H9 (cell line): ENCODE results near the gene DDX11. TPM values are rescaled to one million over a fixed set of nuclear protein-coding genes. Genes with fewer than 3 reads are reported as not detected.
A peak's percentile ranks its signal among the peaks of the same experiment; 100 is the strongest.

Experiments used
- DNase-seq: peaks from one replicate; pipeline ENCODE4 v3.0.0-alpha.2; 2017
- H2AFZ ChIP-seq: one replicate; pipeline ENCODE4 v1.6.1; 2013; ENCODE audit warnings: mild to moderate bottlenecking, low read length, control low read depth, moderate library complexity
- H2AK5ac ChIP-seq: 2 replicates; pipeline ENCODE4 v1.6.1; 2013; ENCODE audit warnings: low read length, control low read depth, mixed read lengths; ENCODE audit not compliant: insufficient read length
- H2BK120ac ChIP-seq: one replicate; pipeline ENCODE4 v1.6.1; 2013; ENCODE audit warnings: low read depth, mild to moderate bottlenecking, low read length, control low read depth, inconsistent platforms; ENCODE audit not compliant: poor library complexity, severe bottlenecking
- H2BK12ac ChIP-seq: 2 replicates; pipeline ENCODE4 v1.6.1; 2013; ENCODE audit warnings: low read length, control low read depth, mixed read lengths, low read depth; ENCODE audit not compliant: insufficient read length
- H2BK15ac ChIP-seq: 2 replicates; pipeline ENCODE4 v1.6.1; 2013; ENCODE audit warnings: low read depth, low read length, control low read depth
- H2BK20ac ChIP-seq: one replicate; pipeline ENCODE4 v1.6.1; 2013; ENCODE audit warnings: low read depth, mild to moderate bottlenecking, low read length, control low read depth, inconsistent platforms; ENCODE audit not compliant: poor library complexity, severe bottlenecking
- H2BK5ac ChIP-seq: 2 replicates; pipeline ENCODE4 v1.6.1; 2013; ENCODE audit warnings: low read length, control low read depth, mixed read lengths; ENCODE audit not compliant: insufficient read length
- H3K14ac ChIP-seq: 2 replicates; pipeline ENCODE4 v1.6.1; 2013; ENCODE audit warnings: low read length, control low read depth; ENCODE audit not compliant: insufficient read depth
- H3K18ac ChIP-seq: 2 replicates; pipeline ENCODE4 v1.6.1; 2013; ENCODE audit warnings: low read depth, mild to moderate bottlenecking, mixed read lengths, low read length, control low read depth; ENCODE audit not compliant: insufficient read length
- H3K23ac ChIP-seq: 2 replicates; pipeline ENCODE4 v1.6.1; 2013; ENCODE audit warnings: low read length, control low read depth, mixed read lengths, low read depth; ENCODE audit not compliant: insufficient read length
- H3K23me2 ChIP-seq: 2 replicates; pipeline ENCODE4 v1.6.1; 2013; ENCODE audit warnings: low read depth, mild to moderate bottlenecking, mixed read lengths, low read length, control low read depth; ENCODE audit not compliant: insufficient read length, poor library complexity, severe bottlenecking
- H3K27ac ChIP-seq: 2 replicates; pipeline ENCODE4 v1.5.1; 2013; ENCODE audit warnings: low read length, control low read depth, mixed read lengths, low read depth; ENCODE audit not compliant: insufficient read length
- H3K27me3 ChIP-seq: 2 replicates; pipeline ENCODE4 v1.6.1; 2013; ENCODE audit warnings: low read length, control low read depth, inconsistent platforms; ENCODE audit not compliant: insufficient read depth
- H3K4ac ChIP-seq: 2 replicates; pipeline ENCODE4 v1.6.1; 2013; ENCODE audit warnings: low read depth, mild to moderate bottlenecking, control low read depth, inconsistent platforms, low read length, moderate library complexity
- H3K4me1 ChIP-seq: 2 replicates; pipeline ENCODE4 v1.6.1; 2013; ENCODE audit warnings: low read length, control low read depth, inconsistent platforms; ENCODE audit not compliant: insufficient read depth
- H3K4me2 ChIP-seq: 2 replicates; pipeline ENCODE4 v1.6.1; 2013; ENCODE audit warnings: low read length, control low read depth, mixed read lengths; ENCODE audit not compliant: insufficient read length, insufficient read depth
- H3K56ac ChIP-seq: 2 replicates; pipeline ENCODE4 v1.6.1; 2013; ENCODE audit warnings: low read depth, mild to moderate bottlenecking, mixed read lengths, low read length, control low read depth; ENCODE audit not compliant: insufficient read length
- H3K79me1 ChIP-seq: 2 replicates; pipeline ENCODE4 v1.6.1; 2013; ENCODE audit warnings: low read depth, mild to moderate bottlenecking, moderate library complexity, low read length, control low read depth, inconsistent platforms; ENCODE audit not compliant: insufficient read depth, poor library complexity, severe bottlenecking
- H3K79me2 ChIP-seq: 2 replicates; pipeline ENCODE4 v1.6.1; 2013; ENCODE audit warnings: low read length, control low read depth, inconsistent platforms; ENCODE audit not compliant: insufficient read depth
- H3K9ac ChIP-seq: 2 replicates; pipeline ENCODE4 v1.6.1; 2013; ENCODE audit warnings: low read length, control low read depth, mixed read lengths; ENCODE audit not compliant: insufficient read length; ENCODE audit errors: extremely low read depth
- H3K9me3 ChIP-seq: one replicate; pipeline ENCODE4 v1.6.1; 2013; ENCODE audit warnings: low read depth, low read length, inconsistent platforms; ENCODE audit not compliant: control insufficient read depth
- H3T11ph ChIP-seq: one replicate; pipeline ENCODE4 v1.6.1; 2013; ENCODE audit warnings: mild to moderate bottlenecking, low read length, control low read depth, inconsistent platforms
- H4K20me1 ChIP-seq: one replicate; pipeline ENCODE4 v1.6.1; 2013; ENCODE audit not compliant: control insufficient read depth, insufficient read length, insufficient read depth
- H4K5ac ChIP-seq: 2 replicates; pipeline ENCODE4 v1.6.1; 2013; ENCODE audit warnings: low read depth, mild to moderate bottlenecking, mixed read lengths, low read length, control low read depth; ENCODE audit not compliant: insufficient read length
- H4K8ac ChIP-seq: replicated peaks from 2 replicates; pipeline ENCODE4 v1.6.1; 2013; ENCODE audit warnings: low read length, control low read depth, mixed read lengths, low read depth; ENCODE audit not compliant: insufficient read length
- H4K91ac ChIP-seq: 2 replicates; pipeline ENCODE4 v1.6.1; 2013; ENCODE audit warnings: low read depth, mild to moderate bottlenecking, moderate library complexity, mixed read lengths, low read length, control low read depth; ENCODE audit not compliant: insufficient read length
- H3K27ac Mint-ChIP-seq, 3 experiments: 2 replicates in 2 of 3; 3 replicates in 1 of 3; pipeline ENCODE4 v1.8.0; 2020 to 2021; ENCODE audit warnings: mixed read lengths in 3 of 3, mild to moderate bottlenecking in 1 of 3, moderate library complexity in 1 of 3
- H3K27me3 Mint-ChIP-seq: 2 replicates; pipeline ENCODE4 v1.8.0; 2021; ENCODE audit warnings: low read depth, mild to moderate bottlenecking, moderate library complexity, mixed read lengths
- H3K36me3 Mint-ChIP-seq, 3 experiments: 2 replicates in 2 of 3; 3 replicates in 1 of 3; pipeline ENCODE4 v1.8.0; 2020 to 2021; ENCODE audit warnings: low read depth in 3 of 3, mixed read lengths in 3 of 3; ENCODE audit not compliant: insufficient read depth in 1 of 3
- H3K4me1 Mint-ChIP-seq, 2 experiments: 2 replicates each; pipeline ENCODE4 v1.8.0; 2020; ENCODE audit warnings: mixed read lengths in 2 of 2
- H3K4me3 Mint-ChIP-seq, 2 experiments: 2 replicates in 1 of 2; 3 replicates in 1 of 2; pipeline ENCODE4 v1.8.0; 2020 to 2021; ENCODE audit warnings: mild to moderate bottlenecking in 2 of 2, mixed read lengths in 2 of 2, moderate library complexity in 1 of 2
- H3K9me3 Mint-ChIP-seq, 2 experiments: 2 replicates in 1 of 2; 3 replicates in 1 of 2; pipeline ENCODE4 v1.8.0; 2020; ENCODE audit warnings: mild to moderate bottlenecking in 2 of 2, mixed read lengths in 2 of 2, moderate library complexity in 1 of 2
- WGBS: extraction: QIAGEN DNeasy Blood & Tissue Kit; methylation state at CpG from one replicate; pipeline ENCODE4 v1.1.7; 2013; ENCODE audit warnings: missing lambda C conversion rate, low lambda C conversion rate, mixed read lengths; ENCODE audit not compliant: insufficient read length; ENCODE audit errors: extremely low coverage; 5-methylcytosine and 5-hydroxymethylcytosine counted together
- total RNA-seq: library from RNA; stranded (reverse); gene quantifications from 2 replicates; pipeline ENCODE4 v1.2.1, GENCODE V29; 2021
- TF ChIP-seq, protein P1 (sequence below): fragments of 200-600 bp; sonication (generic); conservative IDR thresholded peaks from 3 replicates; pipeline ENCODE4 v1.8.0; 2021; ENCODE audit warnings: antibody characterized with exemption, mild to moderate bottlenecking

Gene DDX11
- total RNA-seq, 1 experiment from 2014 or later = 183 TPM

DNA sequence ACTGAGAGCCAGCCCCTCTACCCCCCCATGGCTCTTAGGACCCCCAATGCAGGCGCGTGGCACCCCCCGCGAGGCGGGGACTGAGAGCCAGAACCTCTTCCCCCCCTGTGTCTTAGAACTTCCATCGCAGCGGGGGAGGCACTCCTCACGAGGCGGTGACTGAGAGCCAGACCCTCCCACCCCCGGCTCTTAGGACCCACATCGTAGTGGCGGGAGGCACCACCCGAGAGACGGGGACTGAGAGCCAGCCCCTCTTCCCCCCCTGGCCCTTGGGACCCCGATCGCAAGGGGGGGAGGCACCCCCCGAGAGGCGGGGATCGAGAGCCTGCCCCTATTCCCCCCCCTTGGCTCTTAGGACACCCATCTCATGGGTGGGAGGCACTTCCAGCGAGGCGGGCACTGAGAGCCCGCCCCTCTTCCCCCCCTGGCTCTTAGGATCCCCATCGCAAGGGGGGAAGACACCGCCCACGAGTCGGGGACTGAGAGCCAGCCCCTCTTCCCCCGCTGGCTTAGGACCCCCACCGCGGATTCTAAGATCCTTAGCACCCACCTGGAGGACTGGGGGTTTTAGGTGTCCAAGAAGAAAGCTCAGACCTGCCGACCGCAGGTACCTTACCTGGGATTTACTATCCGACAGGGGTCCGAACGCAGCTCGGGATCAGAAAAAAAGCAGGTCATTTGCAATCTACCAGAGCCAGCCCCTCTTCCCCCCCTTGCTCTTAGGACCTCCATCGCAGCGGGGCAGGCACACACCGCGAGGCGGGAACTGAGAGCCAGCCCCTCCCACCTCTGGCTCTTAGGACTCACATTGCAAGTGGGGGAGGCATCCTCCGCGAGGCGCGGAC lies 44.9 kb downstream of the DDX11 start:
- H3K27me3 Mint-ChIP-seq = peaks cover 47% of the 10 kb centered on the region
- H3K4me3 Mint-ChIP-seq = peak overlapping the region; percentile 42 to 83
- Histone ChIP-seq H4K20me1 (no peaks in the 10 kb centered on the region), H2BK5ac (no peak overlapping the region), H3K4me2 (peak overlapping the region; percentile 45), H4K8ac (no peak overlapping the region), H2BK12ac (no peak overlapping the region), H3K23me2 (peaks cover 21% of the 10 kb centered on the region), H2BK15ac (no peak overlapping the region), H3K56ac (no peak overlapping the region), H3K18ac (no peak overlapping the region), H3T11ph (no peak overlapping the region), H3K23ac (no peak overlapping the region), H3K79me1 (no peaks in the 10 kb centered on the region), H2AK5ac (no peak overlapping the region), H3K9me3 (no peaks in the 10 kb centered on the region), H3K4ac (no peak overlapping the region), H3K79me2 (no peaks in the 10 kb centered on the region), H3K27me3 (peaks cover 24% of the 10 kb centered on the region), H2AFZ (no peak overlapping the region), H3K4me1 (no peaks in the 10 kb centered on the region), H4K5ac (no peak overlapping the region), H3K9ac (no peak overlapping the region), H2BK120ac (no peak overlapping the region), H3K14ac (no peak overlapping the region; the same call in 1 of the 2 replicates), H3K27ac (no peak overlapping the region), H4K91ac (no peak overlapping the region), H2BK20ac (no peak overlapping the region)
- no CpG with 5 or more reads among the region's 44 CpGs for WGBS
- H3K36me3 Mint-ChIP-seq = no peaks in the 10 kb centered on the region
- peak; percentile 87 for DNase-seq
- no peaks in the 10 kb centered on the region for H3K9me3 Mint-ChIP-seq
- H3K27ac Mint-ChIP-seq = peak overlapping the region in 1 of 3 experiments; percentile 48; a peak in 1 of 7 replicates
- H3K4me1 Mint-ChIP-seq = peaks cover 9 to 15% of the 10 kb centered on the region in 2 experiments
- TF ChIP-seq, protein P1, sequence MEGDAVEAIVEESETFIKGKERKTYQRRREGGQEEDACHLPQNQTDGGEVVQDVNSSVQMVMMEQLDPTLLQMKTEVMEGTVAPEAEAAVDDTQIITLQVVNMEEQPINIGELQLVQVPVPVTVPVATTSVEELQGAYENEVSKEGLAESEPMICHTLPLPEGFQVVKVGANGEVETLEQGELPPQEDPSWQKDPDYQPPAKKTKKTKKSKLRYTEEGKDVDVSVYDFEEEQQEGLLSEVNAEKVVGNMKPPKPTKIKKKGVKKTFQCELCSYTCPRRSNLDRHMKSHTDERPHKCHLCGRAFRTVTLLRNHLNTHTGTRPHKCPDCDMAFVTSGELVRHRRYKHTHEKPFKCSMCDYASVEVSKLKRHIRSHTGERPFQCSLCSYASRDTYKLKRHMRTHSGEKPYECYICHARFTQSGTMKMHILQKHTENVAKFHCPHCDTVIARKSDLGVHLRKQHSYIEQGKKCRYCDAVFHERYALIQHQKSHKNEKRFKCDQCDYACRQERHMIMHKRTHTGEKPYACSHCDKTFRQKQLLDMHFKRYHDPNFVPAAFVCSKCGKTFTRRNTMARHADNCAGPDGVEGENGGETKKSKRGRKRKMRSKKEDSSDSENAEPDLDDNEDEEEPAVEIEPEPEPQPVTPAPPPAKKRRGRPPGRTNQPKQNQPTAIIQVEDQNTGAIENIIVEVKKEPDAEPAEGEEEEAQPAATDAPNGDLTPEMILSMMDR = no peak
